Measurements from ENCODE around the gene TTC39B. TPM values are rescaled to one million over a fixed set of nuclear protein-coding genes. Genes with fewer than 3 reads are reported as not detected.

Gene TTC39B
- total and polyA plus RNA-seq, 7 donors = 0.18 to 13.1 (median 1.8) TPM

GRCh38 chr9:15227491-15227890 is 79.5 kb downstream of the TTC39B start:
- H3K36me3 ChIP-seq (ENCODE audit: insufficient read depth in 1 of 2, low read depth in 1 of 2) = no peaks in the 10 kb centered on the region
- 90 to 99% (median 91%) methylated on average over 4 of the region's 4 CpGs for WGBS, 3 donors
- H3K4me1 ChIP-seq = no peaks in the 10 kb centered on the region
- no peak overlapping the region for H3K27ac ChIP-seq
- TF ChIP-seq CTCF (IDR thresholded peaks at IDR 0.05) = no peak
- H3K9me3 ChIP-seq = no peaks in the 10 kb centered on the region
- intact Hi-C loops (cut with DNase I) = no loop called here
- ATAC-seq (no peak), DNase-seq (no peak)
- no peak overlapping the region for H3K4me3 ChIP-seq
- no peaks in the 10 kb centered on the region for H3K27me3 ChIP-seq (ENCODE audit: insufficient read depth in 3 of 3, low read length in 2 of 3)

- Histone ChIP-seq H3K36me3 (ENCODE audit: insufficient read depth in 1 of 2, low read depth in 1 of 2) (no peaks in the 10 kb centered on the region), H3K27me3 (ENCODE audit: insufficient read depth in 3 of 3, low read length in 2 of 3) (no peaks in the 10 kb centered on the region), H3K4me1 (no peaks in the 10 kb centered on the region), H3K27ac (no peak overlapping the region), H3K9me3 (no peaks in the 10 kb centered on the region), H3K4me3 (no peak overlapping the region)
- 87 to 92% (median 90%) methylated on average over 7 of the region's 7 CpGs for WGBS, 3 donors
- DNase-seq (no peak), ATAC-seq (no peak)
- intact Hi-C loops (cut with DNase I) = no loop called here
- no peak for TF ChIP-seq CTCF (IDR thresholded peaks at IDR 0.05)
These were observed 81.4 kb downstream of the TTC39B start for GRCh38 chr9:15225564-15226126.

- H3K4me1 ChIP-seq = no peaks in the 10 kb centered on the region
- ATAC-seq (no peak), DNase-seq (no peak)
- H3K9me3 ChIP-seq = no peaks in the 10 kb centered on the region
- no peak overlapping the region for H3K27ac ChIP-seq
- intact Hi-C loops (cut with DNase I) = no loop called here
- H3K36me3 ChIP-seq (ENCODE audit: insufficient read depth in 1 of 2, low read depth in 1 of 2) = no peaks in the 10 kb centered on the region
- no peak overlapping the region for H3K4me3 ChIP-seq
- 84 to 96% (median 93%) methylated on average over 3 of the region's 3 CpGs for WGBS, 3 donors
- H3K27me3 ChIP-seq (ENCODE audit: insufficient read depth in 3 of 3, low read length in 2 of 3) = no peaks in the 10 kb centered on the region
- no peak for TF ChIP-seq CTCF (IDR thresholded peaks at IDR 0.05)
These were observed 84.7 kb downstream of the TTC39B start for GRCh38 chr9:15222313-15222712.

- intact Hi-C loops (cut with DNase I) = no loop called here
- no peak for ATAC-seq
- WGBS, 3 donors = 75 to 84% (median 80%) methylated on average over 4 of the region's 4 CpGs
- no peaks in the 10 kb centered on the region for H3K4me1 ChIP-seq
- no peaks in the 10 kb centered on the region for H3K36me3 ChIP-seq (ENCODE audit: insufficient read depth in 1 of 2, low read depth in 1 of 2)
- no peak for TF ChIP-seq CTCF (IDR thresholded peaks at IDR 0.05)
- H3K27me3 ChIP-seq (ENCODE audit: insufficient read depth in 3 of 3, low read length in 2 of 3) = no peaks in the 10 kb centered on the region
- H3K9me3 ChIP-seq = no peaks in the 10 kb centered on the region
- DNase-seq = no peak
- no peak overlapping the region for H3K27ac ChIP-seq
- H3K4me3 ChIP-seq = no peak overlapping the region
These were observed 85.3 kb downstream of the TTC39B start for GRCh38 chr9:15221746-15222145.

GRCh38 chr9:15220658-15221318 is 86.2 kb downstream of the TTC39B start:
- H3K36me3 ChIP-seq (ENCODE audit: insufficient read depth in 1 of 2, low read depth in 1 of 2) = no peaks in the 10 kb centered on the region
- H3K9me3 ChIP-seq = no peaks in the 10 kb centered on the region
- 83 to 94% (median 88%) methylated on average over 7 of the region's 7 CpGs for WGBS, 3 donors
- DNase-seq = no peak
- TF ChIP-seq CTCF (IDR thresholded peaks at IDR 0.05) = no peak
- H3K4me3 ChIP-seq = no peak overlapping the region
- H3K27ac ChIP-seq = no peak overlapping the region
- H3K4me1 ChIP-seq = no peaks in the 10 kb centered on the region
- no peaks in the 10 kb centered on the region for H3K27me3 ChIP-seq (ENCODE audit: insufficient read depth in 3 of 3, low read length in 2 of 3)
- intact Hi-C loops (cut with DNase I) = no loop called here
- no peak for ATAC-seq
